ENCODE results near the gene STAT5A.

- no peak for TF ChIP-seq CTCF (IDR thresholded peaks at IDR 0.05)
- no peak for TF ChIP-seq POLR2A (IDR thresholded peaks at IDR 0.05)
Observed at GRCh38 chr17:42252597-42253550, 35.4 kb upstream of the STAT5A start.
